Measurements from ENCODE around the gene ZBTB3.
"Not testable (repeated sequence)": the region's sequence is repeated elsewhere in the genome, so short reads cannot be mapped to it uniquely, and the experiment has no call there.

The ZBTB3 gene

DNA sequence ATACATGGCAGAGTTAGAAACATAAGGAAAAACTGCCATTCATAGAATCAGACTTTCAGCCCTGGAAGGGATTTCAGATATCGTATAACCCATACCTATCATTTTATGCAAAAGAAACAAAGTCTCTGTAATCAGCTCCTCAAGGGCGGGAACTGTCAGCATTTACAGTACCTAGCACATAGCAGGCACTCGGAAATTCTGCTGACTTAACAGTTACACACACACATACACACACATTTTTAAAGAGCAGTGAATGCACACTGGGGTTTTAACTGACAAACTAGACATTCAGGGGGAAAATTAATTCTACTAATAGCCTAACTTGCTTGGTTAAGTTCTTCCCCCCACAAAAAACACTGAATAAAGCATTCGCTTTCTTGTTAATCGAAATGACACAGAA lies 37.8 kb downstream of the ZBTB3 start:
- no peak for DNase-seq (ENCODE audit: low read depth, low spot score)

GRCh38 chr11:62715150-62716130 lies 38.5 kb downstream of the ZBTB3 start:
- DNase-seq (ENCODE audit: low read depth, low spot score), result no peak

DNA sequence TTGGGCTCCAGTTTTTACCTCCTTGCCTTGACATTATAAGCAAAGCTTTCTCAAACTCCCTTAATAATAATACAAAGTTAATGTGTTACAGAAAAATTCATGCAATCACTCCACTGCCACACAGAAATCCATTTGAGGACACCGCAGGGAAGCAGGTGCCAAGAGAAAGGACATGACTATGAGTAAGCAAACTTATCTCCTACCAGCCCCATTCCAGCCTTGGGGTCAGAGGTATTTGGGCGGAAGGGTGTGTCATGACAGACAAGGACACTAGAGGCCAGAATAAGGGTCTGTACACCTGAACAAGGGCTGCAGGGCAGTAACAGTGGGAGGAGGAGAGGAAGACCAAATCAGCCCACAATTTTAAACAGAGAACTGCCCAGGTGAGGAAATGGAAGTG lies 40.6 kb downstream of the ZBTB3 start:
- no peak for DNase-seq (ENCODE audit: low read depth, low spot score)

DNA sequence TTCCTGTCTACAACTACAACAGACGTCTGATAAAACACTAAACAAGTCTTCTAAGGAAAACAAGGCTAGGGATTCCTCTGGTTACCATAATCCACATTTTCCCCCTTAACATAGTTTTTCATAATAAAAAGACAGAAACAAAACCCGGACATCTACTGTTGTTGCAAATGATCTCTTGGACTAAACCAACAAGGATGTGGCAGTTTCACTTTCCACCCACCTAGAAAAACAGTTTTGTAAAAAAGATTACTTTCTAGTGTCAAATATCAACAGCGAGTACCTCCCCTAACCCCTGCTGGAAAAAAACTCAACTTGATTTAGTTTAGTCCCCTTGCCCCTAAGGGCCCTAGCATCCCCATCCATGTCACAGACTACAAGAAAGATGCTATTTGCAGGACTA lies 41.1 kb downstream of the ZBTB3 start:
- DNase-seq (ENCODE audit: low read depth, low spot score), result no peak

DNA sequence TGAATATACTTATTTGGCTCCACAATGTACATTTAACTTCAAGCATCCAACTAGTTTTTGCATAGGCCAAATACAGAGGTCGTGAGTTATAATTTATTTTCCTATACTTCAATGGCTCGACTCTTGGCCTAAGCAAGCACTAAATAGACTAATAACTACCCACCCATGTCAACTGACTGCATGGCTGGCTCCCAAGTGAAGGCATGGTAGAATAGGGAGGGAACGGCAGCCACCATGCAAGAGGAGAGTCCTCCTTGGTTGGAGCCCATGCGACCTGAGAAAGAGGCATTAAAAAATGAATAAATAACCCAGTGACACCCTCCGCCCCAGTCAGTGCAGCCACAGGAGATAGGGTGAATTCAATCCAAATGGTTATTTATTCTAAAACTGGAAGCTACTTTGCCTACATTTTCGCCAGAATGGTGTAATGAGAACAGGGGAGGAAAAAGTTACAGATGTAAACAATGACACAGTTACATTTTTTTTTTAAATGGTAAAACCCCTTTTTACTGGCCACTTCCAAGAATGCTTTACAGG lies 41.6 kb downstream of the ZBTB3 start:
- no peak for DNase-seq (ENCODE audit: low read depth, low spot score)

DNA sequence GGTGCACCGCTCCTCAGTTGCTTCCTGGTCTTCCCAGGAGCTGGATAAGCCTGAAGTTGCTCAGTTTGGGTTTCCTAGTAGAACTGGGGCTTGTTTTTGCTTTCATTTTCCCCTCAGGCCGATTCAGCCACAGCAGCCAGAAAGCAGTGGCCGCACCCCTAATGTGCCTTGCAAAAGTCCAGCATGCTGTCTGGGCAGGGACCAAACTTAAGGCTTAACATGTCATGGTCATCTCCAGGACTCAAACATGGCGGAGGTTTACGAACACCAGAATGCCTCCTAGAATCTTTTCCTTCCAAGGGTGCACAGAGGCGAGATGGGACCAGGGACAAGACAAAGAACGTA lies 44.0 kb downstream of the ZBTB3 start:
- DNase-seq (ENCODE audit: low read depth, low spot score), result no peak

DNA sequence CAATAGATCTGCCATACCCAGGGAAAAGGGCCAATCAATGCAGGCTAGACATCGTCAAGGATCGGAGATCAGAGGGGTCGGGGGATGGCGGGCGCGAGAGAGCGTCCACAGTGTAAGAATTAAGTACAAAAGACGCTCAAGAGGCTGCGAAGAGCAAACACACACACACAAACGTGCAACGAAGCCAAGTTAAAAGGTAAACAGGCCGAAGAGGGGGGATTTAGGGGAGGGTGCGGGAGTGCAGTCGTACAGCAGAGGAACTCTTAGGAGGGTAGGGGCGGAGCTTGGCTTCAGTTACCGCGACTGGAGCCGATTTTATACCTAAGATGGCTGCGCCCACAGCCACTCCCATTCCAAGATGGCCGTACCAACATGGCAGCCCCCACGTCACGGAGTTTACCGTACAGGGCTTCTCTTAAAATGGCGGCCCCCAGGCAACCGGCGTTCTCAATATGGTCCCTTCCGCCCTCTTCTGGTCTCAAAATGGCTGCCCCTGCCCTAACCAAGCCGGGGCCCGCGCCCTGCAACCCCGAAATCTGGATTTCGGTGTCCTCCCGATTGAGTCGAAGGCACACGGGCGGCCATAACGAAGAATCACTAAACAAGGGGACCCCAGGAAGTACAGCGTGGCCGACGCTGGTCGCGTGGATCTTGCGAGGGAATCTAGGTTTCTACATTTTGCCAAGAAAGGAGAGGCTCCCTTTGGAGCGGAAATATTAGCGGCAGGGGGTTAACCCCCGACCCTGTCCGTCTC lies 44.5 kb downstream of the ZBTB3 start:
- peak; percentile 93 for DNase-seq (ENCODE audit: low read depth, low spot score)

- no peak for DNase-seq (ENCODE audit: low read depth, low spot score)
Observed at GRCh38 chr11:62708793-62709192, 45.2 kb downstream of the ZBTB3 start.

DNA sequence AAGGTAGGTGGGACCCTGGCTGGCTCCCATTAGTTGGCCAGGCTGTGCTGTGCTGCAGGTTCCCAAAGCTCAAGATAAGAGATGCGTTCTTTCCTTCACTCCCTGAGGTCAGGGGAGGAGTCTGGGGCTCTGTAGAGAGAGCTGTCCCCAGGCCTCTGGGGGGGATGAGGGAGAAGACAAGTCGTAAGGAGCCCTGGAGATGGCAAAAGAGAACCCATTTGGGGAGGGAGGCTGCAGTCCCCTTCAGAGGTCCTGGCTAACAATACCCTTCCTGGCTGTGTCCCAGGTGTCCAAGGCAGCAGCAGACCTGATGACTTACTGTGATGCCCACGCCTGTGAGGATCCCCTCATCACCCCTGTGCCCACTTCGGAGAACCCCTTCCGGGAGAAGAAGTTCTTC lies 45.6 kb downstream of the ZBTB3 start:
- no peak for DNase-seq (ENCODE audit: low read depth, low spot score)

GRCh38 chr11:62707277-62707861 lies 46.6 kb downstream of the ZBTB3 start, which contains the start of the genes BSCL2 and GNG3:
TSS of gene BSCL2 (minus strand) at chr11:62707424. CDS start at chr11:62707195, 229 bp downstream.
TSS of gene GNG3 (plus strand) at chr11:62707676. CDS start at chr11:62708296, 620 bp downstream.
- DNase-seq (ENCODE audit: low read depth, low spot score), result peak; percentile 95

- no peak for DNase-seq (ENCODE audit: low read depth, low spot score)
Observed at GRCh38 chr11:62706850-62707247, 47.1 kb downstream of the ZBTB3 start.

GRCh38 chr11:62705880-62706849 lies 47.8 kb downstream of the ZBTB3 start:
- no peak for DNase-seq (ENCODE audit: low read depth, low spot score)

DNA sequence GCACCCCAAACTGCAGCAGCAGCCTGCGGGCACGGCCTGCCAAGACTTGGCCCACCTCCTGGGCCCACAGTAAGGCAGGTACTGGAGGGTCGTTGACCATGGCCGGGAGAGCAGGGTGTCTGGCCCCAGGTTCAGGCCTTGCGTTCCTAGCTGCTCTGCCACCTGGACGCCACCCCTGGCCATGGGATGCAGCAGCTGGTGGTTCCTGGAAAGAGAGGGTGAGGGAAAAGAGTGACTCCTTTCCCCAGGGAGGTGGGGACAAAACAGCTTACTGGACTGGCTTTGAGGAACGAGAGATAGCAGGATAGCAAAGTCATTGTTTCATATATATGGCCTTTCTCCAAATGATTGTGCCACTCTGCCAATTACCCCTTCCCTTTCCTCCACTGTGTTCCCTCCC lies 48.5 kb downstream of the ZBTB3 start:
- no peak for DNase-seq (ENCODE audit: low read depth, low spot score)

DNA sequence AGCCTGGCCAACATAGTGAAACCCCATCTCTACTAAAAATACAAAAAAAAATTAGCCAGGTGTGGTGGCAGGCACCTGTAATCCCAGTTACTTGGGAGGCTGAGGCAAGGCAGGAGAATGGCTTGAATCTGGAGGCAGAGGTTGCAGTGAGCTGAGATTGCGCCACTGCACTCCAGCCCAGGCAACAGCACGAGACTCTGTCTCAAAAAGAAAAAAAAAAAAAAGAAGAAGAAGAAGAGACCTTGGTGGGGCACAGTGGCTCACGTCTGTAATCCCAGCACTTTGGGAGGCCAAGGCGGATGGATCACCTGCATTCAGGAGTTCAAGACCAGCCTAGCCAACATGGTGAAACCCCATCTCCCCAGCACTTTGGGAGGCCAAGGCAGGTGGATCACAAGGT lies 50.0 kb downstream of the ZBTB3 start:
- DNase-seq (ENCODE audit: low read depth, low spot score), result not testable (repeated sequence)

DNA sequence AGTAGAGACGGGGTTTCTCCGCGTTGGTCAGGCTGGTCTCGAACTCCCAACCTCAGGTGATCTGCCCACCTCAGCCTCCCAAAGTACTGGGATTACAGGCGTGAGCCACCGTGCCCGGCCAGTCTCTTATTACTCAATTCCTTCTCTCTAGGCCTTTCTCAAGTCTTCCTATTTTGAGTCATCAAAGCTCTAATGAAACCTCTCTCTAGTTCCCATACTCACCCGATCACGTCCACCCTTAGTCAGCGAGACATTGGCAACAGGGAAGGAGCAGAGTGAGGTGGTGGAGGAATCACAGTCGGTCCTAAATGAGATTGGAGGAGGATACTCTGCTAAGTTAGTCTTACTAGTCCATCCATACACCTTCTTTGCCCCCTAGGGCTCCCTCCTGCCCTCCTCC lies 51.7 kb downstream of the ZBTB3 start:
- no peak for DNase-seq (ENCODE audit: low read depth, low spot score)
